ENCODE data around the gene CAMK2N2.

CAMK2N2 gene

GRCh38 chr3:184239708-184240107 lies 21.6 kb downstream of the CAMK2N2 start:
- DNase-seq, result no peak

- no peak for DNase-seq
These were observed 22.1 kb downstream of the CAMK2N2 start for GRCh38 chr3:184239221-184239620.

GRCh38 chr3:184238246-184238818 lies 23.0 kb downstream of the CAMK2N2 start:
- DNase-seq, result no peak

GRCh38 chr3:184237807-184238206 lies 23.5 kb downstream of the CAMK2N2 start:
- no peak for DNase-seq

- no peak for DNase-seq
These were observed 24.1 kb downstream of the CAMK2N2 start for GRCh38 chr3:184237211-184237610.

GRCh38 chr3:184236636-184237035 lies 24.7 kb downstream of the CAMK2N2 start:
- no peak for DNase-seq

- DNase-seq, result no peak
These were observed 25.3 kb downstream of the CAMK2N2 start for GRCh38 chr3:184236033-184236410.

- no peak for DNase-seq
These were observed 25.8 kb downstream of the CAMK2N2 start for GRCh38 chr3:184235381-184236032.

- DNase-seq, result no peak
These were observed 26.5 kb downstream of the CAMK2N2 start for GRCh38 chr3:184234671-184235380.

- DNase-seq, result no peak
These were observed 27.1 kb downstream of the CAMK2N2 start for GRCh38 chr3:184234224-184234623.

- DNase-seq, result no peak
These were observed 28.1 kb downstream of the CAMK2N2 start for GRCh38 chr3:184233127-184233843.

GRCh38 chr3:184231671-184232070 lies 29.7 kb downstream of the CAMK2N2 start:
- no peak for DNase-seq

GRCh38 chr3:184230603-184231528 lies 30.5 kb downstream of the CAMK2N2 start:
- DNase-seq, result no peak

GRCh38 chr3:184230081-184230602 lies 31.2 kb downstream of the CAMK2N2 start:
- DNase-seq, result no peak

- DNase-seq, result no peak
These were observed 31.8 kb downstream of the CAMK2N2 start, which contains the start of gene VWA5B2 for GRCh38 chr3:184229394-184230080. Gene VWA5B2, plus strand, starts transcription at chr3:184229585. Its CDS starts 944 bp downstream, at chr3:184230529.

GRCh38 chr3:184228376-184229137 lies 32.8 kb downstream of the CAMK2N2 start:
- no peak for DNase-seq

- no peak for DNase-seq
These were observed 33.8 kb downstream of the CAMK2N2 start for GRCh38 chr3:184227481-184227935.

- DNase-seq, result no peak
These were observed 37.4 kb downstream of the CAMK2N2 start for GRCh38 chr3:184223946-184224345.

- no peak for DNase-seq
These were observed 38.8 kb downstream of the CAMK2N2 start for GRCh38 chr3:184222521-184222920.

- DNase-seq, result no peak
These were observed 42.5 kb downstream of the CAMK2N2 start for GRCh38 chr3:184218814-184219213.

GRCh38 chr3:184211718-184212117 lies 49.6 kb downstream of the CAMK2N2 start:
- no peak for DNase-seq
